CD4-positive, alpha-beta T cell treated with Interleukin-15 for 1 hour (primary cell): ENCODE measurements around the gene BSG.
"Not testable (repeated sequence)": the region's sequence is repeated elsewhere in the genome, so short reads cannot be mapped to it uniquely, and the experiment has no call there.

Experiments used
- DNase-seq: peaks from one replicate; pipeline ENCODE4 v3.0.0-alpha.2; 2020

BSG gene

DNA sequence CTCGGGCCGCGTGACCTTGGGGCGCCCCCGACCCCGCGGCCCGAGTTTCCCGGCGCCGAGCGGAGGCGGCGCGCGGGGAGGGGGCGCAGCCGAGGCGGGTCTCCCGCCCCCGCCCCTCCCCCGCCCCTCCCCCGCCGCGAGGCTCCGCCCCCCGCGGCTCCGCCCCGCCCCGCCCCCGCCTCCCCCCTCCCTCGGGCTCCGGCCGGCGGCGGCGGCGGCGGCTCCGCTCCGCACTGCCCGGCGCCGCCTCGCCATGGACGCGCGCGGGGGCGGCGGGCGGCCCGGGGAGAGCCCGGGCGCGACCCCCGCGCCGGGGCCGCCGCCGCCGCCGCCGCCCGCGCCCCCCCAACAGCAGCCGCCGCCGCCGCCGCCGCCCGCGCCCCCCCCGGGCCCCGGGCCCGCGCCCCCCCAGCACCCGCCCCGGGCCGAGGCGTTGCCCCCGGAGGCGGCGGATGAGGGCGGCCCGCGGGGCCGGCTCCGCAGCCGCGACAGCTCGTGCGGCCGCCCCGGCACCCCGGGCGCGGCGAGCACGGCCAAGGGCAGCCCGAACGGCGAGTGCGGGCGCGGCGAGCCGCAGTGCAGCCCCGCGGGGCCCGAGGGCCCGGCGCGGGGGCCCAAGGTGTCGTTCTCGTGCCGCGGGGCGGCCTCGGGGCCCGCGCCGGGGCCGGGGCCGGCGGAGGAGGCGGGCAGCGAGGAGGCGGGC lies 17.4 kb downstream of the BSG start, which contains the start of gene HCN2:
HCN2 (plus strand) TSS at position 189 of the 703 bp plus-strand sequence; CDS start at position 254, 65 bp downstream.
- DNase-seq, result no peak

DNA sequence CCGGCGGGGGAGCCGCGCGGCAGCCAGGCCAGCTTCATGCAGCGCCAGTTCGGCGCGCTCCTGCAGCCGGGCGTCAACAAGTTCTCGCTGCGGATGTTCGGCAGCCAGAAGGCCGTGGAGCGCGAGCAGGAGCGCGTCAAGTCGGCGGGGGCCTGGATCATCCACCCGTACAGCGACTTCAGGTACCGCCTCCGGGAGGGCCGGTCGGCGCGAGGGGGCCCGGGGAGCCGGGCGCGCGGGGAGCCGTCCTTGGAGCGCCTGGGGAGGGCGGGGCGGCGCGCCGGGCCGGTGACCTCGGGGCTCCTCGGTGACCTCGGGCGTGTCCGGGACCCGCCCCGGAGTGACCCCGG lies 18.0 kb downstream of the BSG start:
- no peak for DNase-seq

- no peak for DNase-seq
Measured at GRCh38 chr19:590750-591098, 18.3 kb downstream of the BSG start.

DNA sequence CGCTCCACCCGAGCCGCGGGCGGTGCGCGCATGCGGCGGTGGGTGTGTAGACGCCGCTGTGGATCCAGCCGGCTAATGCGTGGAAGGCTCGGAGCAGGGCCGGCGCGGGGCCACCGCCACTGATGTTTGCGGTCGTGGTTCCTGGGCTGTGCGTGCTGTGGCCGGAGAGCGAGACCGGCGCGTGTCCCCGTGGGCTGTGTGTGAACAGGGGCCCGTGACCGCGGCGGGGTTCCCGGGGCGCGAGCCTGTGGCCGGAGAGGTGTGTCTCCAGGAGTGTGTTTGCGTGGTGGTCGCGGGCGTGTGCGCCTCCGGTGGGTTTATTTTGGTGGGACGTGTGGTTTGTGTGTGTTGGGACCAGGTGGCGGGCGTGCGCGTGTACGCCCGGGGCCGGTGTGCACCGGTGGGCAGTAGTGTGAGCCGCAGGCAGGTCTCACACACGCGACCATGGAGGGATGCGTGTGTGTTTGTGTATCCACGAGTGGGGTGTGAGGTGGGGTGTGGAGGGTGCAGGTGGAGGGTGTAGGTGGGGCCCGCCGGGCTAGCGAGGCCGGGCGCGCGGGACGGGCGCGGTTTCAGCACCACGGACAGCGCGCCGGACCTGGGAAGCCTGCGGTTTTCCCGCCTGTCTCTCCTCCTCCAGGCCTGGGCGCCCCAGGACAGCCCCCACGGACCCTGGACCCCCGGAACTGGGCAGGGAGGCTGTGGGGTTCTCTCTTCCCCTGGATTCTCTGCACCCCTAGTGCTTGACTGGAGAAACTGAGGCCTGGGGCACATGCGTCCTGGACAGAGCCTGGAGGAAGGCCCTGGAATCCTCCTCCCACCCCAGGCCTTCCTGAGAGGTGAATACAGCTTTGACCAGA lies 18.9 kb downstream of the BSG start:
- DNase-seq, result no peak

DNA sequence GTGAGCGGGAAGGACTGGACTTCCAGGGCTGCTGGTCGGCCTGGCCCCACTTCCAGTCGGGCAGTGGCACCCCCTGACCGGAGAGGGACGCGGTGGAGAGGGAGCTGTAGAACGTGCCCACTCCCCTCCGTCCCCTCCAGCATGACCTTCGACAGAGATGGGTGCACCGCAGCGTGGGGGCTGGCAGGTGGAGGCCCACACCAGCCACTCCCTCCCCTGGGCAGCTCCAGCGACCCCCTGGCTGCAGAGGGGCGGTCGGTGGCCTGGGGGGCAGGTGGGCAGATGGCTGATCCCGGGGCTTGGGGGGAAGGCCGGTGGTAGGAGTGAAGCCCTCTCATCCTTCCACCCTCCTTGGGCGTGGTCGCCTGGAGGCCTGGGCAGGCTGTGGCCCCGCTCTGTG lies 19.7 kb downstream of the BSG start:
- DNase-seq, result no peak

- no peak for DNase-seq
Measured at GRCh38 chr19:593055-593454, 20.7 kb downstream of the BSG start.

GRCh38 chr19:593505-593904 lies 21.1 kb downstream of the BSG start:
- DNase-seq, result no peak

DNA sequence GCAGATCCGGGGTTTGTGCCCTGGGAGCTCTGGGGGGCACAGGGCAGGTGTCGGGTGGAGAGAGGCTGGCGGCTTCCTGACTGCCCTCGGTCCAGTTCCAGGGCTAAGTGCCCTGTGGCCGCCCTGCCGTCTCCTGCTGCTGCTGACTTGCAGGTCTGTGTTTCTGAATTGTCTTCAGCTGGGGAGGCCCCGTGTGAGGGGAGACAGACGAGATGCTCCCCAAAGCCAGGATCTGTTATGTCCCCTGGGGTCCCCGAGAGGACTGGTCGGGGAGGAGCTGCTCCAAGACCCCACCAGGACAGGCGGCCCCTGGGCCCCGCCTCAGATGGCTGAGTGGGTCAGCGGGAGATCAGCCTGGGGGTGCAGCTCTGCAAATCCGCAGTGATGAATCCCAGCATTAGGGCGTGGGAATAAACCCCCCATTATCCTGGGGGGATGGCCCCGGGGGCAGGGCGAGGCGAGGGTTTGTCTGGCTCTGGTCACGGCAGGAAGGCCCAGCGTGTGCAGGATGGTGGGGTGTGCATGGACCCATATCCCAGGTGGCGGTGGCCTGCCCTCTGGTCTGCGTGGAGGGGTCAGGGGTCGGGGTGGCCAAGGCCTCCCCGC lies 22.0 kb downstream of the BSG start:
- no peak for DNase-seq

- no peak for DNase-seq
Measured at GRCh38 chr19:595326-596262, 23.2 kb downstream of the BSG start.

DNA sequence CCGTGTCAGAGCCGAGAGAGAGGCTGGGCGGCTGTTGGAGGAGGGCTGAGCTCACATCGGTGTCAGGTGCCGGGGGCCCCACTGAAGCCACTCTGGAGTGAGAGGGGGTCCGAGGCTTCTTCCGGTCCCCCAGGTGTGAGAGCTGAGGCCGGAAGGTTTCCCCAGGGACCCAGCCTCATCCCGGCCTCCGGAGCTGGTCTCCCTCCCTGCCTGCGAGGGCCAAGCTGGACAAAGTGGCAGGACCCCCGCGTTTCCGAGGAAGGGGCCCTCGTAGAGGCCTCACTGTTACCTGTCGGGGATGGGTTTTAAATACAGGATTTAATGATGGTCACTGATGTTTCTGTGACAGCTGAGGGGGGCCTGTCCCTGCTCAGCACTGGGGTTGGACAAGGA lies 23.9 kb downstream of the BSG start:
- DNase-seq, result no peak

GRCh38 chr19:597406-598315 lies 25.3 kb downstream of the BSG start:
- DNase-seq, result no peak

DNA sequence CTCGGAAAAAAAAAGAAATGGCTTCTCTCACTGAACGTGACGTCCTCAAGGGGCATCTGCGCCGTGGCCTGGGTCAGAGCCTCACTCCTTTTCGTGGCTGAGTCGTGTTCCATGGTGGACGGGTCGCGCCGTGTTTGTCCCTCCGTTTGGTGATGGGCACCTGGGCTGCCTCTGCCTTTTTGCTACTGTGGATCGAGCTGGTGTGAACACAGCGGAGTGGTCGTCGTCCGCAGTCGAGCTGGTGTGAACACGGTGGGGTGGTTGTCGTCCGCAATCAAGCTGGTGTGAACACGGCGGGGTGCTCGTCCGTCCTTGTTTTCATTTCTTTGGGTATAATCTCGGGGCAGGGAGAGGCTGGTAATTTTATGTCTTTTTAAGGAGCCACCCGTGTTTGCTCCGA lies 28.9 kb downstream of the BSG start:
- no peak for DNase-seq

GRCh38 chr19:601790-602189 lies 29.4 kb downstream of the BSG start:
- no peak for DNase-seq

- no peak for DNase-seq
Measured at GRCh38 chr19:602391-603301, 30.2 kb downstream of the BSG start.

DNA sequence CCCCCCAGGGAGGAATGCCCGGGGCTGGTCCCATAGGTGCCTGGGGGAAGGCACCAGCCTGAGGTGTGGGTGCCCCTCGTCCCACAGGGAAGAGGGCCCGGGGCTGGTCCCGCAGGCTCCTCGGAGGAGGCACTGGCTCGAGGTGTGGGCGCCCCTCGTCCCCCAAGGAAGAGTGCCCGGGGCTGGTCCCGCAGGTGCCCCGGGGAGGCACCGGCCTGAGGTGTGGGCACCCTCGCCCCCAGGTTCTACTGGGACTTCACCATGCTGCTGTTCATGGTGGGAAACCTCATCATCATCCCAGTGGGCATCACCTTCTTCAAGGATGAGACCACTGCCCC lies 30.9 kb downstream of the BSG start:
- not testable (repeated sequence) for DNase-seq

DNA sequence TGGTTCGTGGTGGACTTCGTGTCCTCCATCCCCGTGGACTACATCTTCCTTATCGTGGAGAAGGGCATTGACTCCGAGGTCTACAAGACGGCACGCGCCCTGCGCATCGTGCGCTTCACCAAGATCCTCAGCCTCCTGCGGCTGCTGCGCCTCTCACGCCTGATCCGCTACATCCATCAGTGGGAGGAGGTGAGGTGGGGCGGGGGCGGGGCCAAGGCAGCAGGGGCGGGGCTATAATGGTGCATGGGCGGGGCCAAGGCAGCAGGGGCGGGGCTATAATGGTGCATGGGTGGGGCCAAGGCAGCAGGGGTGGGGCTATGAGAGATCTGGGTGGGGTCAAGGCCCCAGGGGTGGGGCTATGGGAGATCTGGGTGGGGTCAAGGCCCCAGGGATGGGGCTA lies 31.4 kb downstream of the BSG start:
- not testable (repeated sequence) for DNase-seq

GRCh38 chr19:604355-604754 lies 32.0 kb downstream of the BSG start:
- peak; percentile 39 for DNase-seq

- DNase-seq, result not testable (repeated sequence)
Measured at GRCh38 chr19:605061-605971, 32.9 kb downstream of the BSG start.

DNA sequence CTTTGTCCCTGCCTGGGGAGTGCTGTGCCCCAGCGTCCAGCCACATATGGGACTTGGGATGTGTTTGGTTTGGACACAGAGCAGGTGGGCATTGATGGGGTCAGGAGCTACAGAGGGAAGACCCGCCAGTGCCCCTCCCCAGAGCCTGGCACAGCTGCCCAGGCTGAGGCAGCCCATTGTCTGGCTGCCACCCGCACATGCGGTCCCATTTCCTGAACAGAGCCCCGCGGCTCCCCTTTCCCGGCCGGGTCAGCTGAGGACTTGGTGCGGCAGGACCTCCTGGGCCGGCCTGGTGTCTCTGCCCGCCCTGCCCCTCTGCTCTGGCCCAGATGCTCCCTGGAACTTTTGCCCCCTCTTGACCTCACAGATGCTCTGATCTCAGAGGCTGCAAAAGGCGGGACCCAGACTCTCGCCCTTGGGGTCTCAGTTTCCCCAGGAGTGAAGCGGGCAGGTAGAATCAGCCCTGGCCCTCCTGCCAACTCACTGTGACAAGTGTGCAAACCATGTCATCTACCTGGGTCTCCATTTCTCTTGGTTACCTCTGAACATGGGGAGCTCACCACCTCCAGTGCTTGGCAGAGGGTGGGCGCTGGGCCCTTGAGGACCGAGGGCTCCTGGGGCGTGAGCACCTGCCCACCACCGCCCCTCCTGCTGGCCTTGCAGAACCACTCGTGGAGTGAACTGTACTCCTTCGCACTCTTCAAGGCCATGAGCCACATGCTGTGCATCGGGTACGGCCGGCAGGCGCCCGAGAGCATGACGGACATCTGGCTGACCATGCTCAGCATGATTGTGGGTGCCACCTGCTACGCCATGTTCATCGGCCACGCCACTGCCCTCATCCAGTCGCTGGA lies 35.1 kb downstream of the BSG start:
- no peak for DNase-seq
